HG03558 (cell line): ENCODE measurements around the gene KCP.

Experiments
- ATAC-seq: cut with Tn5 transposase; IDR thresholded peaks from one replicate; pipeline ENCODE4 v1.9.1; 2021; ENCODE audit warnings: moderate number of reproducible peaks; ENCODE audit not compliant: unreplicated experiment; ENCODE audit errors: extremely low read depth

KCP gene

GRCh38 chr7:128860158-128861073 lies 50.1 kb downstream of the KCP start:
- no peak for ATAC-seq

DNA sequence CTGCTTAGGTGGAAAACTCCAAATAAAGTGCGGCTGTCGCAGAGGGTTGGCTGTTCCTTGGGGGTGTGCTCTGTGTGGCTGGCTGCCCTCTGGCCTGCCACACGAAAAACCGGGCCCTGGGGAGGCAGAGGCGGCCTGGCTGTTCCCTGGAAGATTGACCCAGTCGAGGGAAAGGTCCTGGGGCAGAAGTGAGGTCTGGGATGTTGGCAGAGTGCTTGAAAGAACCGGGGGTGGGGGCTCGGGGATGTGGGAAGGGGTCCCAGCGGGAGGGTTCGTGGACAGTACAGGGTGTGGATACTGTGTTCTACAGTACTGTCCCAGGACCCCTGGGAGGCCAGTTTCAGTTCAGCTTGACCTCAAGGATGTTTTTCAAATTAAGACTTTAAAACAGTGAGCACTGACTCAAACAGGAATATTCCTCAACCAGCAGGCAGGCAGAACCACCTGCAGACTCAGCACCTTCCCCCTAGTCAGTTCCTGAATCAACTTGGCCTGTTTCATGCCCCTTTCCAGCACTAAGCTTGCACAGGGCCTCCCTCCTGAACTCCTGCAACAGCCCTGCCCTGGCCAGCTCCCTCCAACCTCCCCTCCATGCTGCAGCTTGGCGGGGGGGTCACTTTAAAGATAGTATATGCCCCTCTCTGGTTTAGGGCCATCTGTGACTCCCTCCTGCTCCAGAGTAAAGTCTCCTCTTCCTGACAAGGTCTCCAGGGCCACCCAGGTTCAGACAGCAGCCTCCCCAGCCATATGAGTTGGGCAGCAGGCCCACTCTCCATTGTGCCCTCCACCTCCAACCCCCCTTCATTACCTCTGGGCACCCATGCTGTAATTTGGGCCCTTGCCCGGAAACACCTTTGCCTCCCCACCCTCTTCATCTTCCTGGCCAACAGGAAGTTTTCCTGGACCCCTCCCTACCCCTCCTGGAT lies 51.0 kb downstream of the KCP start:
- ATAC-seq, result no peak

DNA sequence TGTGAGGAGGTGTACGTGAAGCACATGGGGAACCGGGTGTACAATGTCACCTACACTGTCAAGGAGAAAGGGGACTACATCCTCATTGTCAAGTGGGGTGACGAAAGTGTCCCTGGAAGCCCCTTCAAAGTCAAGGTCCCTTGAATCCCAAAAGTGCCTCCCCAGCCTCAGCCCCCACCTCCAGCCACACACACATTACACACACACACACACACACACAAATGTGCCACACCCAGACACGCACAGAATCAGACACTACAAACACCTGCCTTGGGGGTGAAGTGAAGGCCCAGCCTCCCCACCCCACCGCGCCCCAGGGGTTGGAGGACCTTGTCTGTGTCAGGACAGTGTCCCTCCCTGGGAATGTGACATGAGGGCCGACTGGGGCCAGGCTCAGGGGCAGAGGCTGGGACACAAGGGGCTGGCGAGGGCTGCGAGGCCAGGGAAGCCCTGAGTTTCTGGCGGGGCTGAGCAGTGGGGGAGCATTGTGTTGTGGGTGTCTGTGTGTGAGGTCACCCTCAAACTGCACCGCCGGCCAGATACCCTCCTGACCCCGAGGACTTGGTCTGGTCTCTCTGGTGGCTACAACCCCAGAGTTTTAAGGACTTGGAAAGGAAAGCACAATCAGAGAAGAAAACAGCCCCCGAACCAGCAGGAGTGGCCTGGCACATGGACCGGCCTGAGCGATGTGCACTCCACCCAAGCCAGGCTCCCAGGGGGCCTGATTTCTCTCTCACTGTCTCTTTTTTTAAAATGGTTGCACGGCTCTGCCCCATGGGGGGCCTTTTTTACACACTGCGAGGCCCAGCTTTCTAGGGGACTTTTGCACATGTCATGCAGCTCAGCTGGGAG lies 51.9 kb downstream of the KCP start:
- no peak for ATAC-seq

GRCh38 chr7:128856001-128856718 lies 54.3 kb downstream of the KCP start:
- no peak for ATAC-seq

GRCh38 chr7:128855559-128855958 lies 55.0 kb downstream of the KCP start:
- no peak for ATAC-seq

DNA sequence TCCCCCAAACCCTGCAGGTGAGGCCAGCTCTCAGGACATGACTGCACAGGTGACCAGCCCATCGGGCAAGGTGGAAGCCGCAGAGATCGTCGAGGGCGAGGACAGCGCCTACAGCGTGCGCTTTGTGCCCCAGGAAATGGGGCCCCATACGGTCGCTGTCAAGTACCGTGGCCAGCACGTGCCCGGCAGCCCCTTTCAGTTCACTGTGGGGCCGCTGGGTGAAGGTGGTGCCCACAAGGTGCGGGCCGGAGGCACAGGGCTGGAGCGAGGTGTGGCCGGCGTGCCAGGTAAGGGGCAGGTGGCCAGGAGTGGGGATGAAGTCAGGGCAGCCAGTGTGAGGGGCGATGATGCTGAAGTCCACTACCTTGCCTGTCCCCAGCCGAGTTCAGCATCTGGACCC lies 56.1 kb downstream of the KCP start:
- no peak for ATAC-seq

DNA sequence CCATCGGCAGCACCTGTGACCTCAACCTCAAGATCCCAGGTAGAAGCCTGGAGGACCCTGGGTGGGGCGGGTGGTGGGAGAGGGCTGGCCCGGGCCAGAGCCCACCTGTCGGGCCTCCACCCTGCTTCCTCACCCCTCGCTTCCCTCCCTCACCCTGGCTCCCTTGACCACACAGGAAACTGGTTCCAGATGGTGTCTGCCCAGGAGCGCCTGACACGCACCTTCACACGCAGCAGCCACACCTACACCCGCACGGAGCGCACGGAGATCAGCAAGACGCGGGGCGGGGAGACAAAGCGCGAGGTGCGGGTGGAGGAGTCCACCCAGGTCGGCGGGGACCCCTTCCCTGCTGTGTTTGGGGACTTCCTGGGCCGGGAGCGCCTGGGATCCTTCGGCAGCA lies 56.7 kb downstream of the KCP start:
- no peak for ATAC-seq

DNA sequence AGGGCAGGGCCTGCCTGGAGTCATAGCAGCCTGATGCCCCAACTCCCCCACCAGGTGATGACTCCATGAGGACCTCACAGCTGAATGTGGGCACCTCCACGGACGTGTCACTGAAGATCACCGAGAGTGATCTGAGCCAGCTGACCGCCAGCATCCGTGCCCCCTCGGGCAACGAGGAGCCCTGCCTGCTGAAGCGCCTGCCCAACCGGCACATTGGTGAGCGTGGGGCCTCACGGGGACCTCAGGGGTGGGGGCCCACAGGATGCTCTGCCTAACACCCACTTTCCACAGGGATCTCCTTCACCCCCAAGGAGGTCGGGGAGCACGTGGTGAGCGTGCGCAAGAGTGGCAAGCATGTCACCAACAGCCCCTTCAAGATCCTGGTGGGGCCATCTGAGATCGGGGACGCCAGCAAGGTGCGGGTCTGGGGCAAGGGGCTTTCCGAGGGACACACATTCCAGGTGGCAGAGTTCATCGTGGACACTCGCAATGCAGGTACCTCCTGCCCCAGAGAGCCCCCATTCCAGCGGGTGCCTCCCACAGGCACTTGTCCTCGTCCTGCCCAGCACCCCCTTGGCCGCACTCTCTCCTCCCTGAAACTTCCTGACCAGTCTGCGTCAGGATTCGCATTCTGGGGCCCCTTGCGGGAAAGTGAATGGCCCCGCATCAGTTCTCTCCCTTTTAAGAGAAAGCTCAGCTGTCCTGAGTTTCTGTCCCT lies 57.8 kb downstream of the KCP start:
- ATAC-seq, result no peak

DNA sequence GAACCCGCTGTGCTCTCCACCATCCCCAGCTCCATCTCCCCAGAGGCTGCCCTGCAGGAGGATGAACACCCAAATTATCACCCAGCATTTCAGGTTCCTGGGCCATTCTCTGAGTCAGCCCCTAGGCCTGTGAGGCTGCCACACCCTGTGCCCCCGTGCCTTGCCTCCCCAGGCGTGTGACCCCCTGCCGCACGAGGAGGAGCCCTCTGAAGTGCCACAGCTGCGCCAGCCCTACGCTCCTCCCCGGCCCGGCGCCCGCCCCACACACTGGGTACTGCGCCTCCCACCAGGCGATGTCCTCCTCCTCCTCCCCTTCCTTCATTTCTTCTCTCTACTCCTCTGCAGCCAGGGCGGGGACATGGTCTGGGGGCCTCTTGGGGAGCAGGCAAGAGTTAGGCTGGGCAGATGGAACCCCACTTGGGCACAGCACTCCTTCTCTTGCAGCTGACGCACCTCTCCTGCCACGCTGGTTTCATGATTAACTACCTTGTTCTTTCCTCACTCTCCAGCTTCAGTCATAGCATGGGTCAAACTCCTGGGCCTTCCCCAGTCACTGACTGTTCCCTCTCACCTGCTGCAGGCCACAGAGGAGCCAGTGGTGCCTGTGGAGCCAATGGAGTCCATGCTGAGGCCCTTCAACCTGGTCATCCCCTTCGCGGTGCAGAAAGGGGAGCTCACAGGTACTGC lies 60.6 kb downstream of the KCP start:
- ATAC-seq, result no peak

GRCh38 chr7:128849156-128849515 lies 61.4 kb downstream of the KCP start:
- ATAC-seq, result no peak

GRCh38 chr7:128848289-128849155 lies 62.0 kb downstream of the KCP start:
- no peak for ATAC-seq

- no peak for ATAC-seq
These were observed 62.7 kb downstream of the KCP start for GRCh38 chr7:128847721-128848211.

- ATAC-seq, result no peak
These were observed 63.6 kb downstream of the KCP start for GRCh38 chr7:128846781-128847444.

DNA sequence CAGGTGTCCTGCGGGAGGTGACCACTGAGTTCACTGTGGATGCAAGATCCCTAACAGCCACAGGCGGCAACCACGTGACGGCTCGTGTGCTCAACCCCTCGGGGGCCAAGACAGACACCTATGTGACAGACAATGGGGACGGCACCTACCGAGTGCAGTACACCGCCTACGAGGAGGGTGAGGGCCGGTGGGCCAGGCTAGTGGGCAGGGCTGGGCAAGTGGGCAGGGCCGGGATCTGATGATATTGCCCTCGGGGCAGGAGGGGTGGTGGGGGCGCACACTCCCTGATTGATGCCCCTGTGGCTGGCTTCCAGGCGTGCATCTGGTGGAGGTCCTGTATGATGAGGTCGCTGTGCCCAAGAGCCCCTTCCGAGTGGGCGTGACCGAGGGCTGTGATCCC lies 64.5 kb downstream of the KCP start:
- no peak for ATAC-seq

- ATAC-seq, result no peak
These were observed 65.0 kb downstream of the KCP start for GRCh38 chr7:128845475-128845874.

DNA sequence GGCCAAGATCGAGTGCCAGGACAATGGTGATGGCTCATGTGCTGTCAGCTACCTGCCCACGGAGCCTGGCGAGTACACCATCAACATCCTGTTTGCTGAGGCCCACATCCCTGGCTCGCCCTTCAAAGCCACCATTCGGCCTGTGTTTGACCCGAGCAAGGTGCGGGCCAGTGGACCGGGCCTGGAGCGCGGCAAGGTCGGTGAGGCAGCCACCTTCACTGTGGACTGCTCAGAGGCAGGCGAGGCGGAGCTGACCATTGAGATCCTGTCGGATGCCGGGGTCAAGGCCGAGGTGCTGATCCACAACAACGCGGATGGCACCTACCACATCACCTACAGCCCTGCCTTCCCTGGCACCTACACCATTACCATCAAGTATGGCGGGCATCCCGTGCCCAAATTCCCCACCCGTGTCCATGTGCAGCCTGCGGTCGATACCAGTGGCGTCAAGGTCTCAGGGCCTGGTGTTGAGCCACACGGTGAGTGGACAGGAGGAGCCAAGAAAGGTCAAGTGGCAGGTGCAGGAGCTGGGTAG lies 65.7 kb downstream of the KCP start:
- no peak for ATAC-seq
